ENCODE results near the gene MPHOSPH10. TPM values are rescaled to one million over a fixed set of nuclear protein-coding genes. Genes with fewer than 3 reads are reported as not detected.

The MPHOSPH10 gene
- total and polyA plus RNA-seq, 2 of the 13 experiments (the other 11 are each of a cell fraction or from before 2014, with no cell fraction given) = 37.8 to 137 TPM

DNA sequence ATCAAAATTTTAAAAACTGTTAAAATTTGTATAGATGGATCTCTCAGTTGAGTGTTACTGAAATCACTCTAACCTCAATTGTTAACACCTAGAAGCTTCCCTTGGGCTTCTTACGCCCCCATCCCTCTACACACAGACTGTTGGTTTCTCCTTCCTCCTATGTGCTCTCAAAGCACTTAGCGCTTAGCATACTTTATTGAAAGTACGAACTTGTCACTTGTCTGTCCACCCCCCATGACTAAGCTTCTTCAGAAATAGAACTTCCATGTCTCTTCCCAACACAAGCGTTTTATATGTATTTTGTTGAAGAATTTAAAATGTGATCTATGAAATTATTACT, 441 bp downstream of the MPHOSPH10 start:
- in situ Hi-C loops (cut with HindIII; ENCODE audit: extremely low pct_ligation_motif_present, low pct_unique_long_range_greater_than_20kb) = no loop called here
- Histone ChIP-seq H3K27ac (ENCODE audit: extremely low read length, insufficient read depth, low read length) (peak overlapping the region; percentile 96), H3K9me3 (ENCODE audit: low read length) (no peaks in the 10 kb centered on the region), H4K20me1 (ENCODE audit: insufficient read depth, low read length) (peaks cover 14% of the 10 kb centered on the region), H3K36me3 (replicated peaks in 1 of 2; ENCODE audit: control insufficient read depth in 1 of 2, insufficient read depth in 2 of 2, low read length in 2 of 2) (peaks cover 9 to 25% of the 10 kb centered on the region in 2 experiments), H3K4me2 (ENCODE audit: low read depth, low read length) (peak overlapping the region; percentile 96), H3K79me2 (ENCODE audit: insufficient read depth, low read length) (peaks cover 85% of the 10 kb centered on the region), H2AFZ (ENCODE audit: low read length) (peak overlapping the region; percentile 1), H3K9ac (ENCODE audit: insufficient read depth, low read depth, low read length) (peak overlapping the region; percentile 99), H3K4me1 (ENCODE audit: insufficient read depth, low read length) (peaks cover 68% of the 10 kb centered on the region), H3K4me3 (replicated peaks in 1 of 3; ENCODE audit: insufficient read depth in 1 of 3, low read depth in 2 of 3, low read length in 3 of 3) (peak overlapping the region; percentile 82 to 94 (median 86)), H3K27me3 (ENCODE audit: control insufficient read depth in 1 of 2, insufficient read depth in 2 of 2, low read length in 2 of 2) (no peaks in the 10 kb centered on the region; a peak in 1 of 5 replicates)
- POLR2A ChIA-PET = interaction anchor here (0.8 to 4.1 kb wide), 14 partner anchors 9 to 201 kb away, joined by 3 to 36 read pairs (median 5); partner anchors contain the start of genes NAGK and ZNF638
- under 1% methylated on average over 4 of the region's 4 CpGs for WGBS (ENCODE audit: low lambda C conversion rate)
- intact Hi-C loops (cut with micrococcal nuclease; ENCODE audit: unreplicated experiment) = loop anchor here (1.0 kb wide), 2 partner anchors 10 to 31 kb away; no protein-coding TSS in a partner anchor
- BruUV-seq (replicated peaks) = TSS peak; percentile 68
- DNase-seq (ENCODE audit: low spot score) (no peak), ATAC-seq (peak; percentile 20), FAIRE-seq (no peak)
- CTCF ChIA-PET (ENCODE audit: low intra/inter-chr PET ratio, low total read pairs) = no interaction called here
- TF ChIP-seq ZKSCAN1 (IDR thresholded peaks at IDR 0.05; ENCODE audit: low read length) (0 out of 2 replicates have a peak, but pooled peaks have one; percentile 1), YEATS4 (CRISPR knock-in tag; IDR thresholded peaks at IDR 0.05; ENCODE audit: borderline replicate concordance) (no peak), HNRNPUL1 (IDR thresholded peaks at IDR 0.05; ENCODE audit: low read depth, low read length) (0 out of 2 replicates have a peak, but pooled peaks have one; percentile 15), TOPORS (CRISPR knock-in tag; IDR thresholded peaks at IDR 0.05) (no peak), GTF3A (CRISPR knock-in tag; conservative IDR thresholded peaks at IDR 0.05) (0 out of 2 replicates have a peak, but pooled peaks have one; percentile 29), AGO1 (IDR thresholded peaks at IDR 0.05; ENCODE audit: low read depth, low read length, poor library complexity, severe bottlenecking) (no peak), ELF4 (CRISPR knock-in tag; IDR thresholded peaks at IDR 0.05; ENCODE audit: borderline replicate concordance) (peak; percentile 49; the same call in 1 of the 2 replicates), RBAK (CRISPR knock-in tag; IDR thresholded peaks at IDR 0.05) (no peak), ZSCAN31 (CRISPR knock-in tag; IDR thresholded peaks at IDR 0.05; ENCODE audit: low read depth) (0 out of 2 replicates have a peak, but pooled peaks have one; percentile 2), ZSCAN29 (CRISPR knock-in tag; conservative IDR thresholded peaks at IDR 0.05) (0 out of 2 replicates have a peak, but pooled peaks have one; percentile 30), FOXK2 (IDR thresholded peaks at IDR 0.05) (no peak), PAWR (CRISPR knock-in tag; IDR thresholded peaks at IDR 0.05; ENCODE audit: borderline replicate concordance) (no peak), NFE2L2 (IDR thresholded peaks at IDR 0.05; ENCODE audit: low read length) (no peak), MEIS1 (CRISPR knock-in tag; IDR thresholded peaks at IDR 0.05; ENCODE audit: borderline replicate concordance) (0 out of 2 replicates have a peak, but pooled peaks have one; percentile 21), CHD4 (IDR thresholded peaks at IDR 0.05; ENCODE audit: borderline replicate concordance, low read length) (0 out of 2 replicates have a peak, but pooled peaks have one; percentile 9)
- TF ChIP-seq, protein P1, sequence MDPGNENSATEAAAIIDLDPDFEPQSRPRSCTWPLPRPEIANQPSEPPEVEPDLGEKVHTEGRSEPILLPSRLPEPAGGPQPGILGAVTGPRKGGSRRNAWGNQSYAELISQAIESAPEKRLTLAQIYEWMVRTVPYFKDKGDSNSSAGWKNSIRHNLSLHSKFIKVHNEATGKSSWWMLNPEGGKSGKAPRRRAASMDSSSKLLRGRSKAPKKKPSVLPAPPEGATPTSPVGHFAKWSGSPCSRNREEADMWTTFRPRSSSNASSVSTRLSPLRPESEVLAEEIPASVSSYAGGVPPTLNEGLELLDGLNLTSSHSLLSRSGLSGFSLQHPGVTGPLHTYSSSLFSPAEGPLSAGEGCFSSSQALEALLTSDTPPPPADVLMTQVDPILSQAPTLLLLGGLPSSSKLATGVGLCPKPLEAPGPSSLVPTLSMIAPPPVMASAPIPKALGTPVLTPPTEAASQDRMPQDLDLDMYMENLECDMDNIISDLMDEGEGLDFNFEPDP (CRISPR knock-in tag; conservative IDR thresholded peaks at IDR 0.05) = 0 out of 2 replicates have a peak, but pooled peaks have one; percentile 76
- TF ChIP-seq, protein P2, sequence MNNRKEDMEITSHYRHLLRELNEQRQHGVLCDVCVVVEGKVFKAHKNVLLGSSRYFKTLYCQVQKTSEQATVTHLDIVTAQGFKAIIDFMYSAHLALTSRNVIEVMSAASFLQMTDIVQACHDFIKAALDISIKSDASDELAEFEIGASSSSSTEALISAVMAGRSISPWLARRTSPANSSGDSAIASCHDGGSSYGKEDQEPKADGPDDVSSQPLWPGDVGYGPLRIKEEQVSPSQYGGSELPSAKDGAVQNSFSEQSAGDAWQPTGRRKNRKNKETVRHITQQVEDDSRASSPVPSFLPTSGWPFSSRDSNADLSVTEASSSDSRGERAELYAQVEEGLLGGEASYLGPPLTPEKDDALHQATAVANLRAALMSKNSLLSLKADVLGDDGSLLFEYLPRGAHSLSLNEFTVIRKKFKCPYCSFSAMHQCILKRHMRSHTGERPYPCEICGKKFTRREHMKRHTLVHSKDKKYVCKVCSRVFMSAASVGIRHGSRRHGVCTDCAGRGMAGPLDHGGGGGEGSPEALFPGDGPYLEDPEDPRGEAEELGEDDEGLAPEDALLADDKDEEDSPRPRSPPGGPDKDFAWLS (CRISPR knock-in tag; IDR thresholded peaks at IDR 0.05; ENCODE audit: borderline replicate concordance) = 0 out of 2 replicates have a peak, but pooled peaks have one; percentile 39
- TF ChIP-seq, protein P3, sequence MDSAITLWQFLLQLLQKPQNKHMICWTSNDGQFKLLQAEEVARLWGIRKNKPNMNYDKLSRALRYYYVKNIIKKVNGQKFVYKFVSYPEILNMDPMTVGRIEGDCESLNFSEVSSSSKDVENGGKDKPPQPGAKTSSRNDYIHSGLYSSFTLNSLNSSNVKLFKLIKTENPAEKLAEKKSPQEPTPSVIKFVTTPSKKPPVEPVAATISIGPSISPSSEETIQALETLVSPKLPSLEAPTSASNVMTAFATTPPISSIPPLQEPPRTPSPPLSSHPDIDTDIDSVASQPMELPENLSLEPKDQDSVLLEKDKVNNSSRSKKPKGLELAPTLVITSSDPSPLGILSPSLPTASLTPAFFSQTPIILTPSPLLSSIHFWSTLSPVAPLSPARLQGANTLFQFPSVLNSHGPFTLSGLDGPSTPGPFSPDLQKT (CRISPR knock-in tag; IDR thresholded peaks at IDR 0.05; ENCODE audit: borderline replicate concordance) = no peak
